H9 (cell line): Measurements from ENCODE around the gene SFTPB. TPM values are rescaled to one million over a fixed set of nuclear protein-coding genes. Genes with fewer than 3 reads are reported as not detected.

Experiments
- DNase-seq: peaks from one replicate; pipeline ENCODE4 v3.0.0-alpha.2; 2017
- H2AFZ ChIP-seq: one replicate; pipeline ENCODE4 v1.6.1; 2013; ENCODE audit warnings: mild to moderate bottlenecking, low read length, control low read depth, moderate library complexity
- H2AK5ac ChIP-seq: 2 replicates; pipeline ENCODE4 v1.6.1; 2013; ENCODE audit warnings: low read length, control low read depth, mixed read lengths; ENCODE audit not compliant: insufficient read length
- H2BK120ac ChIP-seq: one replicate; pipeline ENCODE4 v1.6.1; 2013; ENCODE audit warnings: low read depth, mild to moderate bottlenecking, low read length, control low read depth, inconsistent platforms; ENCODE audit not compliant: poor library complexity, severe bottlenecking
- H2BK12ac ChIP-seq: 2 replicates; pipeline ENCODE4 v1.6.1; 2013; ENCODE audit warnings: low read length, control low read depth, mixed read lengths, low read depth; ENCODE audit not compliant: insufficient read length
- H2BK15ac ChIP-seq: 2 replicates; pipeline ENCODE4 v1.6.1; 2013; ENCODE audit warnings: low read depth, low read length, control low read depth
- H2BK20ac ChIP-seq: one replicate; pipeline ENCODE4 v1.6.1; 2013; ENCODE audit warnings: low read depth, mild to moderate bottlenecking, low read length, control low read depth, inconsistent platforms; ENCODE audit not compliant: poor library complexity, severe bottlenecking
- H2BK5ac ChIP-seq: 2 replicates; pipeline ENCODE4 v1.6.1; 2013; ENCODE audit warnings: low read length, control low read depth, mixed read lengths; ENCODE audit not compliant: insufficient read length
- H3K14ac ChIP-seq: 2 replicates; pipeline ENCODE4 v1.6.1; 2013; ENCODE audit warnings: low read length, control low read depth; ENCODE audit not compliant: insufficient read depth
- H3K18ac ChIP-seq: 2 replicates; pipeline ENCODE4 v1.6.1; 2013; ENCODE audit warnings: low read depth, mild to moderate bottlenecking, mixed read lengths, low read length, control low read depth; ENCODE audit not compliant: insufficient read length
- H3K23ac ChIP-seq: 2 replicates; pipeline ENCODE4 v1.6.1; 2013; ENCODE audit warnings: low read length, control low read depth, mixed read lengths, low read depth; ENCODE audit not compliant: insufficient read length
- H3K23me2 ChIP-seq: 2 replicates; pipeline ENCODE4 v1.6.1; 2013; ENCODE audit warnings: low read depth, mild to moderate bottlenecking, mixed read lengths, low read length, control low read depth; ENCODE audit not compliant: insufficient read length, poor library complexity, severe bottlenecking
- H3K27ac ChIP-seq: 2 replicates; pipeline ENCODE4 v1.5.1; 2013; ENCODE audit warnings: low read length, control low read depth, mixed read lengths, low read depth; ENCODE audit not compliant: insufficient read length
- H3K27me3 ChIP-seq: 2 replicates; pipeline ENCODE4 v1.6.1; 2013; ENCODE audit warnings: low read length, control low read depth, inconsistent platforms; ENCODE audit not compliant: insufficient read depth
- H3K4ac ChIP-seq: 2 replicates; pipeline ENCODE4 v1.6.1; 2013; ENCODE audit warnings: low read depth, mild to moderate bottlenecking, control low read depth, inconsistent platforms, low read length, moderate library complexity
- H3K4me1 ChIP-seq: 2 replicates; pipeline ENCODE4 v1.6.1; 2013; ENCODE audit warnings: low read length, control low read depth, inconsistent platforms; ENCODE audit not compliant: insufficient read depth
- H3K4me2 ChIP-seq: 2 replicates; pipeline ENCODE4 v1.6.1; 2013; ENCODE audit warnings: low read length, control low read depth, mixed read lengths; ENCODE audit not compliant: insufficient read length, insufficient read depth
- H3K56ac ChIP-seq: 2 replicates; pipeline ENCODE4 v1.6.1; 2013; ENCODE audit warnings: low read depth, mild to moderate bottlenecking, mixed read lengths, low read length, control low read depth; ENCODE audit not compliant: insufficient read length
- H3K79me1 ChIP-seq: 2 replicates; pipeline ENCODE4 v1.6.1; 2013; ENCODE audit warnings: low read depth, mild to moderate bottlenecking, moderate library complexity, low read length, control low read depth, inconsistent platforms; ENCODE audit not compliant: insufficient read depth, poor library complexity, severe bottlenecking
- H3K79me2 ChIP-seq: 2 replicates; pipeline ENCODE4 v1.6.1; 2013; ENCODE audit warnings: low read length, control low read depth, inconsistent platforms; ENCODE audit not compliant: insufficient read depth
- H3K9ac ChIP-seq: 2 replicates; pipeline ENCODE4 v1.6.1; 2013; ENCODE audit warnings: low read length, control low read depth, mixed read lengths; ENCODE audit not compliant: insufficient read length; ENCODE audit errors: extremely low read depth
- H3K9me3 ChIP-seq: one replicate; pipeline ENCODE4 v1.6.1; 2013; ENCODE audit warnings: low read depth, low read length, inconsistent platforms; ENCODE audit not compliant: control insufficient read depth
- H3T11ph ChIP-seq: one replicate; pipeline ENCODE4 v1.6.1; 2013; ENCODE audit warnings: mild to moderate bottlenecking, low read length, control low read depth, inconsistent platforms
- H4K20me1 ChIP-seq: one replicate; pipeline ENCODE4 v1.6.1; 2013; ENCODE audit not compliant: control insufficient read depth, insufficient read length, insufficient read depth
- H4K5ac ChIP-seq: 2 replicates; pipeline ENCODE4 v1.6.1; 2013; ENCODE audit warnings: low read depth, mild to moderate bottlenecking, mixed read lengths, low read length, control low read depth; ENCODE audit not compliant: insufficient read length
- H4K8ac ChIP-seq: replicated peaks from 2 replicates; pipeline ENCODE4 v1.6.1; 2013; ENCODE audit warnings: low read length, control low read depth, mixed read lengths, low read depth; ENCODE audit not compliant: insufficient read length
- H4K91ac ChIP-seq: 2 replicates; pipeline ENCODE4 v1.6.1; 2013; ENCODE audit warnings: low read depth, mild to moderate bottlenecking, moderate library complexity, mixed read lengths, low read length, control low read depth; ENCODE audit not compliant: insufficient read length
- H3K27ac Mint-ChIP-seq, 3 experiments: 2 replicates in 2 of 3; 3 replicates in 1 of 3; pipeline ENCODE4 v1.8.0; 2020 to 2021; ENCODE audit warnings: mixed read lengths in 3 of 3, mild to moderate bottlenecking in 1 of 3, moderate library complexity in 1 of 3
- H3K27me3 Mint-ChIP-seq: 2 replicates; pipeline ENCODE4 v1.8.0; 2021; ENCODE audit warnings: low read depth, mild to moderate bottlenecking, moderate library complexity, mixed read lengths
- H3K36me3 Mint-ChIP-seq, 3 experiments: 2 replicates in 2 of 3; 3 replicates in 1 of 3; pipeline ENCODE4 v1.8.0; 2020 to 2021; ENCODE audit warnings: low read depth in 3 of 3, mixed read lengths in 3 of 3; ENCODE audit not compliant: insufficient read depth in 1 of 3
- H3K4me1 Mint-ChIP-seq, 2 experiments: 2 replicates each; pipeline ENCODE4 v1.8.0; 2020; ENCODE audit warnings: mixed read lengths in 2 of 2
- H3K4me3 Mint-ChIP-seq, 2 experiments: 2 replicates in 1 of 2; 3 replicates in 1 of 2; pipeline ENCODE4 v1.8.0; 2020 to 2021; ENCODE audit warnings: mild to moderate bottlenecking in 2 of 2, mixed read lengths in 2 of 2, moderate library complexity in 1 of 2
- H3K9me3 Mint-ChIP-seq, 2 experiments: 2 replicates in 1 of 2; 3 replicates in 1 of 2; pipeline ENCODE4 v1.8.0; 2020; ENCODE audit warnings: mild to moderate bottlenecking in 2 of 2, mixed read lengths in 2 of 2, moderate library complexity in 1 of 2
- WGBS: extraction: QIAGEN DNeasy Blood & Tissue Kit; methylation state at CpG from one replicate; pipeline ENCODE4 v1.1.7; 2013; ENCODE audit warnings: missing lambda C conversion rate, low lambda C conversion rate, mixed read lengths; ENCODE audit not compliant: insufficient read length; ENCODE audit errors: extremely low coverage; 5-methylcytosine and 5-hydroxymethylcytosine counted together
- long read RNA-seq: library from polyadenylated mRNA; unstranded; transcript quantifications from one replicate; pipeline ENCODE4 v2.0.0, GENCODE V29; 2020
- total RNA-seq: library from RNA; stranded (reverse); gene quantifications from 2 replicates; pipeline ENCODE4 v1.2.1, GENCODE V29; 2021
- TF ChIP-seq, protein P1 (sequence below): fragments of 200-600 bp; sonication (generic); conservative IDR thresholded peaks from 3 replicates; pipeline ENCODE4 v1.8.0; 2021; ENCODE audit warnings: antibody characterized with exemption, mild to moderate bottlenecking

SFTPB gene
- total RNA-seq = not detected in 2 replicates
- long read RNA-seq = 0 reads

DNA sequence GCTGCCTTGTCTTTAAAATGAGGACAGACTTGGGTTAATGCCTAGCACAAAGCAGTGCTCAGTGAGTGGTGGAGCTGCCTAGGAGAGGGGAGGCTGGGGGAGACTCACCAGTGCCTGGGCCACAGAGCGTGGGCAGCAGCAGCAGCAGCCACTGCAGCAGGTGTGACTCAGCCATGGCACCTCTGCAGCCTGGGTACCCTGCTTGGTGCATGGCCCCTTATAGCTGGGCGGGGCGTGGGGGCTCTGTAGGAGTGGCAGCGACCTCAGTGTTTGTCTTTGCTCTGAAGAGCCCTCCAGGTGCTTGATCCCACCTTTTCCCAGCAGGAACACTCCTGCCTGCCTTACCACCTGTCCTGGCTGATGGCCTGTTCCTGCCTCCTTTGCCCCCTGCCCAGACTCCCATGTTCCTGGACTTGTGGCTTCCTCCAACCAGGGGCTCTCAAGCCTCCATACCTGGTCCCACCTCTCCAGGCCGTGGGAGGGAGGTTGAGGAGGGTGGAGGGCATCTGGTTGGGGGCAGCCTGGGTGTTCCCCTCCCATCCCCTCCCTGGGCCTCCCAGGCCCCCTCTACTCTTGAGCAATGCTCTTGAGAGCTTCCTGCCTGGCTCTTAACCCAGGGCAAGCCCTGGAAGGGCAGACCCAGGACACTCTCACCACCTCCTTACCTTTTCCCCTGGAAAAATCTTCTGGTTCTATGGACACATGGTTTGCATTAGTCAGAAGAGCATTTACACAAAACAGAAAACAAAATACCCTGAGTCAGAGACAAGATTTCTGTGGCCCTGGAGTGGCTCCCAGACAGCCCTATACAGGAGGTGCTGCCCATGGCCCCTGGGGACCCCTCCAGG, at the start of gene SFTPB:
SFTPB (minus strand) TSS at position 191 of the 848 bp plus-strand sequence; CDS start at position 175, 16 bp downstream.
- Histone ChIP-seq H3K14ac (no peak within 1 kb of the TSS), H3K4ac (no peak within 1 kb of the TSS), H4K5ac (no peak within 1 kb of the TSS), H3K27me3 (no peaks in the 10 kb centered on the region), H3T11ph (no peak within 1 kb of the TSS), H3K4me2 (no peak within 1 kb of the TSS), H3K4me1 (no peaks in the 10 kb centered on the region), H3K23ac (no peak within 1 kb of the TSS), H3K23me2 (no peaks in the 10 kb centered on the region), H3K56ac (no peak within 1 kb of the TSS), H2BK120ac (no peak within 1 kb of the TSS), H3K9me3 (no peaks in the 10 kb centered on the region), H2BK20ac (no peak within 1 kb of the TSS), H2BK15ac (no peak within 1 kb of the TSS), H2AFZ (no peak within 1 kb of the TSS), H4K91ac (no peak within 1 kb of the TSS), H2AK5ac (no peak within 1 kb of the TSS), H3K27ac (no peak within 1 kb of the TSS), H3K9ac (no peak within 1 kb of the TSS), H3K79me1 (no peaks in the 10 kb centered on the region), H3K18ac (no peak within 1 kb of the TSS), H4K8ac (no peak within 1 kb of the TSS), H2BK5ac (no peak within 1 kb of the TSS), H2BK12ac (no peak within 1 kb of the TSS), H3K79me2 (no peaks in the 10 kb centered on the region), H4K20me1 (no peaks in the 10 kb centered on the region)
- H3K36me3 Mint-ChIP-seq = no peaks in the 10 kb centered on the region
- no peak within 1 kb of the TSS for H3K4me3 Mint-ChIP-seq
- no peaks in the 10 kb centered on the region for H3K9me3 Mint-ChIP-seq
- H3K27ac Mint-ChIP-seq = no peak within 1 kb of the TSS; a peak in 1 of 7 replicates
- TF ChIP-seq, protein P1, sequence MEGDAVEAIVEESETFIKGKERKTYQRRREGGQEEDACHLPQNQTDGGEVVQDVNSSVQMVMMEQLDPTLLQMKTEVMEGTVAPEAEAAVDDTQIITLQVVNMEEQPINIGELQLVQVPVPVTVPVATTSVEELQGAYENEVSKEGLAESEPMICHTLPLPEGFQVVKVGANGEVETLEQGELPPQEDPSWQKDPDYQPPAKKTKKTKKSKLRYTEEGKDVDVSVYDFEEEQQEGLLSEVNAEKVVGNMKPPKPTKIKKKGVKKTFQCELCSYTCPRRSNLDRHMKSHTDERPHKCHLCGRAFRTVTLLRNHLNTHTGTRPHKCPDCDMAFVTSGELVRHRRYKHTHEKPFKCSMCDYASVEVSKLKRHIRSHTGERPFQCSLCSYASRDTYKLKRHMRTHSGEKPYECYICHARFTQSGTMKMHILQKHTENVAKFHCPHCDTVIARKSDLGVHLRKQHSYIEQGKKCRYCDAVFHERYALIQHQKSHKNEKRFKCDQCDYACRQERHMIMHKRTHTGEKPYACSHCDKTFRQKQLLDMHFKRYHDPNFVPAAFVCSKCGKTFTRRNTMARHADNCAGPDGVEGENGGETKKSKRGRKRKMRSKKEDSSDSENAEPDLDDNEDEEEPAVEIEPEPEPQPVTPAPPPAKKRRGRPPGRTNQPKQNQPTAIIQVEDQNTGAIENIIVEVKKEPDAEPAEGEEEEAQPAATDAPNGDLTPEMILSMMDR = no peak
- H3K4me1 Mint-ChIP-seq = peaks cover 3 to 10% of the 10 kb centered on the region in 2 experiments
- DNase-seq = no peak
- peaks cover 8% of the 10 kb centered on the region for H3K27me3 Mint-ChIP-seq
- WGBS = no CpG with 5 or more reads among the region's 5 CpGs
